ENCODE data around the gene PHLDA3.

The PHLDA3 gene

GRCh38 chr1:201466492-201466891 lies 2.5 kb downstream of the PHLDA3 start:
- DNase-seq (ENCODE audit: low read depth) = no peak
- in situ Hi-C loops (cut with HindIII; ENCODE audit: low sequenced_read_pairs) = no loop called here
- no peak for TF ChIP-seq CTCF (IDR thresholded peaks at IDR 0.05; ENCODE audit: low read depth, low read length, missing control alignments)
- peak overlapping the region; percentile 95 for H3K4me3 ChIP-seq (ENCODE audit: low read depth, low read length)

- in situ Hi-C loops (cut with HindIII; ENCODE audit: low sequenced_read_pairs) = no loop called here
- H3K4me3 ChIP-seq (ENCODE audit: low read depth, low read length) = peak overlapping the region; percentile 95
- no peak for TF ChIP-seq CTCF (IDR thresholded peaks at IDR 0.05; ENCODE audit: low read depth, low read length, missing control alignments)
- no peak for DNase-seq (ENCODE audit: low read depth)
Observed at GRCh38 chr1:201465698-201466290, 3.2 kb downstream of the PHLDA3 start.

GRCh38 chr1:201463071-201463552 lies 5.9 kb downstream of the PHLDA3 start:
- in situ Hi-C loops (cut with HindIII; ENCODE audit: low sequenced_read_pairs) = no loop called here
- DNase-seq (ENCODE audit: low read depth) = no peak
- peak; percentile 37 for TF ChIP-seq CTCF (IDR thresholded peaks at IDR 0.05; ENCODE audit: low read depth, low read length, missing control alignments)
- no peak overlapping the region for H3K4me3 ChIP-seq (ENCODE audit: low read depth, low read length)

GRCh38 chr1:201461645-201462441 lies 7.1 kb downstream of the PHLDA3 start:
- no peak for TF ChIP-seq CTCF (IDR thresholded peaks at IDR 0.05; ENCODE audit: low read depth, low read length, missing control alignments)
- in situ Hi-C loops (cut with HindIII; ENCODE audit: low sequenced_read_pairs) = no loop called here
- H3K4me3 ChIP-seq (ENCODE audit: low read depth, low read length) = no peak overlapping the region
- DNase-seq (ENCODE audit: low read depth) = peak; percentile 91

GRCh38 chr1:201460814-201461644 lies 8.0 kb downstream of the PHLDA3 start:
- DNase-seq (ENCODE audit: low read depth) = peak; percentile 65
- no peak overlapping the region for H3K4me3 ChIP-seq (ENCODE audit: low read depth, low read length)
- no peak for TF ChIP-seq CTCF (IDR thresholded peaks at IDR 0.05; ENCODE audit: low read depth, low read length, missing control alignments)
- in situ Hi-C loops (cut with HindIII; ENCODE audit: low sequenced_read_pairs) = no loop called here

GRCh38 chr1:201459775-201460174 lies 9.2 kb downstream of the PHLDA3 start:
- DNase-seq (ENCODE audit: low read depth) = no peak
- no peak for TF ChIP-seq CTCF (IDR thresholded peaks at IDR 0.05; ENCODE audit: low read depth, low read length, missing control alignments)
- in situ Hi-C loops (cut with HindIII; ENCODE audit: low sequenced_read_pairs) = no loop called here
- H3K4me3 ChIP-seq (ENCODE audit: low read depth, low read length) = no peak overlapping the region
